KOPT-K1 (cell line): ENCODE results near the gene TFAP2E.
A peak's percentile ranks its signal among the peaks of the same experiment; 100 is the strongest.

Experiments
- H3K27ac ChIP-seq: fragments of 200-600 bp; sonication (generic); 2 replicates; pipeline ENCODE4 v1.5.1; 2016; ENCODE audit warnings: antibody characterized with exemption, mild to moderate bottlenecking, low read depth, low read length; ENCODE audit not compliant: poor library complexity, severe bottlenecking
- H3K36me3 ChIP-seq: fragments of 200-600 bp; sonication (generic); 2 replicates; pipeline ENCODE4 v1.5.1; 2017; ENCODE audit warnings: antibody characterized with exemption, mild to moderate bottlenecking, low read length, moderate library complexity; ENCODE audit not compliant: insufficient read depth
- H3K9me3 ChIP-seq: fragments of 200-600 bp; sonication (generic); 2 replicates; pipeline ENCODE4 v1.5.1; 2017; ENCODE audit warnings: antibody characterized with exemption, low read length, mild to moderate bottlenecking; ENCODE audit not compliant: insufficient read depth, poor library complexity, severe bottlenecking

TFAP2E gene

DNA sequence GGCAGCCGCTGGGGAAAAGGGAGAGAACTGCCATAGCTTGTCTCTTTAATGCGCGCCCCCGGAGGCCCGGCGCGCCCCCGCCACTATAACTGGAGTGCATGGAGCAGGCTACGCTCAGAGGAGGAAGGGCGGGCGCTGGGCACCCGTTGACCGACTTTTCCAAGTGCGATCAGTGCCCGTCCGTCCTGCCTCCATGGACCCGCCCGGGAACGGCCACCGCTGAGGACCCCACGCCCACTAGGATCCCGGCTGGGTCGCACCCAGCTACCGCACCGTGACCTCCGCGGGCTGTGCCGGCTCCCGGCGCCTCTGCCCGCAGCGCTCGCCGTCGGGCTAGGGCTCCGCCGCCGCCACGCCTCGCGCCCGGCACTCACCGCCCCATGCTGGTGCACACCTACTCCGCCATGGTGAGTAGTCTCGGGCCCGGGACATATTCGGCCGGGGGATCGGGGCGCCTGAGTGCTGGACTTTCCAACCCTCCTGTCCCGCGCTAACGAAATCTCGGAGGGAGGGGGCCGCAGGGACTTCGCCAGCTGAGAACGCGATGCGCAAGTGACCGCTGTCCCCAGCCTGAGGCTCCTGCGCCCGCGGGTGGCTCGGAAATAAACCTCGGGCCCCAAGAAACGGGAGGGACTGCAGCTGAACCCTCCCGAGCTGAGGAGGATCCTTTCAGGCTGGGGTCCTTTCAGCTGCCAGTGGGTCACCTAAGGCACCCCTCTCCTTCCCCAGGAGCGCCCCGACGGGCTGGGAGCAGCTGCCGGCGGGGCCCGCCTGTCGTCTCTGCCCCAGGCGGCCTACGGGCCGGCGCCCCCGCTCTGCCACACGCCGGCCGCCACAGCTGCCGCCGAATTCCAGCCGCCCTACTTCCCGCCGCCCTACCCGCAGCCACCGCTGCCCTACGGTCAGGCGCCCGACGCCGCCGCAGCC, at the start of gene TFAP2E:
Gene TFAP2E, plus strand, starts transcription at position 117 of the 927 bp plus-strand sequence. Its CDS starts 264 bp downstream, at position 381.
- Histone ChIP-seq H3K27ac (no peak within 1 kb of the TSS), H3K36me3 (no peaks in the 10 kb centered on the region), H3K9me3 (no peaks in the 10 kb centered on the region)

- peaks cover 16% of the 10 kb centered on the region for H3K9me3 ChIP-seq
- H3K27ac ChIP-seq = no peak overlapping the region
- H3K36me3 ChIP-seq = peaks cover 4% of the 10 kb centered on the region; the same call in 1 of the 2 replicates
Observed at GRCh38 chr1:35524106-35524505, 49.0 kb upstream of the TFAP2E start.

DNA sequence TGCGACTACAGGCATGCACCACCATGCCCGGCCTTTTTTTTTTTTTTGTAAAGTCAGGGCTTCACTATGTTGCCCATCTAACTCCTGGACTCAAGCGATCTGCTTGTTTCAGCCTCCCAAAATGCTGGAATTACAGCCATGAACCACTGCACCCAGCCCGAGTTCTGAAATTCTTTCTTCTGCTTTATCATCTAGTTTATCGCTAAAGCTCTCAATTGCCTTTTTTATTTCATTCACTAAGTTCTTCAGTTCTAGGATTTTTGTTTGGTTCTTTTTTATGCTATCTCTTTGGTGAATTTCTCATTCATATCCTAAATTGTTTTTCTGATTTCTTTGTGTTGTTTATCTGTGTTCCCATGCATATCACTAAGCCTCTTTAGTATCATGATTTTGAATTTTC, 42.9 kb upstream of the TFAP2E start:
- Histone ChIP-seq H3K36me3 (peaks cover 46% of the 10 kb centered on the region), H3K9me3 (peaks cover 42% of the 10 kb centered on the region)

DNA sequence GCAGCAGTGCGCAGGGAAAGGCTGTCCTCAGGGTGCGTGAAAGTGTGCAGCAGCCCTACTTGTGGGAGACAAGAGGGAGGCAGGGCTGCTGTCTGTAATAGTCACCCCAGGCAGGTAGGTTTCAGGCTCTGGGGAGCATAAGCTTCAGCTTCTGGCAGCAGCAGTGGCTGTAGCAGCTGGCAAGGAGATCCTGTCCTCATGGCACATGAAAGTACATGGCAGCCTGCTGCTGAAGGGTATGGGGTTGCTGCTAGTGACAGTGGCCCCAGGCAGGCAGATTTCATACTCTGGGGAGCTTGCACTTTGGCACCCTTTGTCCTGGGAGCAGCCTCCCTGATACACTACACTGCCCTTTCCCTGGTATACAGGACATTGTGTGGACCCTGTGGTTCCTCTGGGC, 42.2 kb upstream of the TFAP2E start:
- Histone ChIP-seq H3K36me3 (peaks cover 46% of the 10 kb centered on the region), H3K9me3 (peaks cover 42% of the 10 kb centered on the region), H3K27ac (no peak overlapping the region)

More for the DNA sequence above, 42.9 kb upstream of the TFAP2E start:
- H3K27ac ChIP-seq = no peak overlapping the region

DNA sequence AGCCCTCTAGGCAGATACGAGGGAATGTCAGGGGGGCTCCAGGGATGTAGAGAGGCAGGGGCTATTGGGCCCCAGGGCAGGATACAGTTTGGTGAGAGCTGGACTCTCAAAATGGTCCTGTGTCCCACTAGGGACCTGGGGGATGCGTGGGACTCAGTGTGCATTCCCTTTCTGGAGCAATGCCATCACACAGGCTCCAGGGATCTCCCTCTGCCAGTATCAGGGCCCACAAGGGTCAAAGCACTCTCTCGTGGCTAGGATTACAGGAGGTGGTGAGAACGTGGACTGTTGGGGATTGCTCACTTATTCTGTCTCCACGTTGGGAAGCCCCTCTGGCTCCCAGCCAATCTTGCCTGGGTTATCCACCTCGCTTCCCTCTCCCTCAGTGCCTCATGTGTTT, 41.7 kb upstream of the TFAP2E start:
- no peak overlapping the region for H3K27ac ChIP-seq
- H3K36me3 ChIP-seq = peaks cover 46% of the 10 kb centered on the region
- H3K9me3 ChIP-seq = peaks cover 42% of the 10 kb centered on the region

DNA sequence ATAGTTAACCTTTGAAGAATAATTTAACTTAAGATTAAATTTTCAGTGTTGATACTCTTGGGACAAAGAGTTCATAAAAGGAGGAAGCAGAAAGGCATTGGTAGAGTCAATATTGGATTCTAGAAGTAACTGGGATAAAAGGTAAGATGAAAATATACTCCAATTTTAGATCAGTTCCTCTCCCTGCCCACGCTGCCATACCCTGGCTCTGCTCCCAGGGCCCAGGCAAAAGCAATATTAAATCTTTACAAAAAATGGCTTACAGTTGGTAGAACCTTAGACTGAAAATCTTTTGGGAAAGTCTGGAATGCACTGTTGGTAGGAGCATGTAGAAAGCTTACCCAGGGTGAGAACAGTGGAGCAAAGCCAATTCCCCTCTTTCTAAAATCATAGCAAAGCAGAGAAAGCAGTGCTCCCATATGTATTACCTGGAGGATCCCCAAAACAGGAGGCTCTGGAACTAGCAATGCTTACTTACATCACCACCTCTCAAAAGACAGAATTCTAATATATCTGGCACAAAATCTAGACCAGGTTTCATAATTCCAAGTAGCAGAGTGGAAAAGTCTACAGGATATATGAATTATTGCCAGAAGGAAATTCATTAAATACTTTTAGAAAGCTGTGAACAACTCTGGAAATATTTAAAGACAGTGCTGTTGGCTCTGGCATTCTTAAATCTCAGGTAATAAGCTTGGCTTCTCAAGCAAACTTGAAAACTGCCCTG, 40.5 kb upstream of the TFAP2E start:
- H3K36me3 ChIP-seq = peaks cover 46% of the 10 kb centered on the region
- H3K9me3 ChIP-seq = peaks cover 36% of the 10 kb centered on the region
- no peak overlapping the region for H3K27ac ChIP-seq

- no peak overlapping the region for H3K27ac ChIP-seq
- H3K9me3 ChIP-seq = peaks cover 31% of the 10 kb centered on the region
- H3K36me3 ChIP-seq = peaks cover 46% of the 10 kb centered on the region
Observed at GRCh38 chr1:35533586-35533985, 39.5 kb upstream of the TFAP2E start.

GRCh38 chr1:35535243-35535642, 37.9 kb upstream of the TFAP2E start:
- Histone ChIP-seq H3K36me3 (peaks cover 31% of the 10 kb centered on the region), H3K27ac (no peak overlapping the region), H3K9me3 (peaks cover 14% of the 10 kb centered on the region)

DNA sequence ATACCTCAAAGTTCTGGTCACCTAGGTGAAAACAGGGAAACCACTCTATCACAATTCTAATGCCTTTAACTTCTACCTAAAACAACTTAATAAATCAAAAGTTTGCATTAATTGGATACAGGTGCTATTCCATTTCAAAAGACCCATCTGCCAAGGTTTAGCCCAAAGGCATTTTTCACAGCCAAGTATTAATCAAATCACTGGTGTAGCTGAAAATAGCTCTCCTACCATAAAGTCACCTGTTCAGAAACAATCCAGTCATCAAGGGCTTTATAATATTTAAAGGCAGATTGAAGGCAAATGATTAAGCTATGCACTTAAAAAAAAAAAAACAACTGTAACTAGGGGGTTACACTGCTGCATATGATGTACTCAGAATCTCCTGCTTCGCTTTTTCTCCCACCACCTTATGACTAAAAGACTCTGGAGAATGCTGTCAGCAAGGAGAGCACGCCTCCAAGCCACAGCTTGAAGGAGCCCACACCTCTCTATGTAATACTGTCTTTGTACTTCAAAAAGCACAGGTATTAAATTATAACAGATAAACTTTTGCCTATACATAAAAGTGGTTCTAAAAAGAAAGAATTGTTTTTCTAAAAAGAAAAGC, 36.5 kb upstream of the TFAP2E start:
- H3K27ac ChIP-seq = no peak overlapping the region
- peaks cover 23% of the 10 kb centered on the region for H3K36me3 ChIP-seq
- H3K9me3 ChIP-seq = peaks cover under 1% of the 10 kb centered on the region

DNA sequence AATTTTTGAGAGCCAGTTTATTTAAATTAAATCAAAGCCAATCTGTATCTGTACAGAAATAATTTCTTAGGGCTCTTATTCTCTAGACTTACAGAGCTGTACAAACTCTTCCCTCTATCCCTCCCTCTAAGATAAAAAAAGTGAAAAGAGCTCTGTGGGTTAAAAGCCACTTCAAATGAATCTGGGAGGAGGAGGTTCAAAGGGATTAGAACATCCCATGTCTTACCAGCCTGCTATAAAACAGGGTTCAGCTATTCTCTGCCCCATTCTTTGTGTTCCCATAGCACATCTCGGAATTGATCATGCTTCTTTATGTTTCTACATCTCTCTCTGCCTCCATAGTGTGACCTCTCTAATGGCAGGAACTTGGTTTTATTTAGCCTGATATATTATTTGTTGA, 35.3 kb upstream of the TFAP2E start:
- no peaks in the 10 kb centered on the region for H3K9me3 ChIP-seq
- peaks cover 21% of the 10 kb centered on the region for H3K36me3 ChIP-seq
- H3K27ac ChIP-seq = no peak overlapping the region

DNA sequence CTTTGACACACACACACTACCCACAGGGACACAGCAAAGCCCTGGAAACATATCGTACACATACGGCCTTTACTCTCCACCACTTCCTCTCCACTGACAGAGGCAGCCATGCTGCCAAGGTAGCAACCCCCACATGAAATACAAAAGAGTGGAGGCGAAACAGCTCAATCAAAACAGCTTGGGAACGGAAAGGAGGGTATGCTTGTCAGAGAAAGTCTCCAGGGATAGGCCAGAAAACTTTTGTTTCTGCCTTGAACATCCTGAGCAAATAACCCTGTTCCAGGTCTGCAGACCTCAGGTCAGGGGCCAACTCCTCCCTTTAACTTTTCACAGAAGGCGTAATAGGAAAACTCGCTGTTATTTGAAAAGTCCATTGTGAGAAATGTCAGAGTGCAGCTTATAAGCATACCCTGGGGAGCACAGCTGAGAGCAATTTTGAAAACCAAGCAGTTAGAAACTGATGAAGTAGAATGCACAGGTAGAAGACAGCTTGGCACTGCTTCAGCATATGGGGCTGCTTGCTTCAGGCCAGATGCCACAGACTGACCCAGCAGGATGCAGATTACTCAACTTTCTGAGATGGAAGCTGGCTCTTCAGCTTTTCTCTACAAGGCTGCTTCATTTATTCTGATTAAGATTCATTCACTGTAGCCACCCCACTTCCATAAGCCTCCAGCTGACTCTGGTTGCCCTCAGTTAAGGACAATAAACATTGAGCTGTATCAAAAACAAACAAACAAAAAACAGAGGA, 33.9 kb upstream of the TFAP2E start:
- Histone ChIP-seq H3K36me3 (peaks cover 21% of the 10 kb centered on the region), H3K27ac (peak overlapping the region; percentile 62), H3K9me3 (no peaks in the 10 kb centered on the region)

- Histone ChIP-seq H3K9me3 (no peaks in the 10 kb centered on the region), H3K36me3 (peaks cover 26% of the 10 kb centered on the region), H3K27ac (peak overlapping the region; percentile 62)
Observed at GRCh38 chr1:35539824-35540261, 33.3 kb upstream of the TFAP2E start.

DNA sequence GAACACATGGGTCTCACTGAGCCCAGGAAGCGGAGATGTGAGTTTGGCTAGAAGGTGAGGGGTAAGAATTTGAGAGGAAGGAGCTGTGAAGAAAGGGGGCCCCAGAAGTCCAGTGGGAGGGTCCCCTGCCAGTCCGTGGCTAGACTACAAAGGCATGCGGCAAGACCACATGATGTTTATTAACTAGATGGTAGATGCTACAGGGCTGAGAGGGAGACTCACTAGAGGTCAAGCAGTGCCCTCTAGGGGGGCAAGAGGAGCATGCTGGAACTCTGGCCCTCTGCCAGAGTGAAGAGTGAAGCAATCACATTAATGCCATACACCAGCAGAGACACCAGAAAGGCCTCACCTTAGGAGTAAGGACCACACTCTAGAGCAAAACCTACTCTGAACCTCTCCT, 28.1 kb upstream of the TFAP2E start:
- Histone ChIP-seq H3K36me3 (peaks cover 66% of the 10 kb centered on the region), H3K27ac (no peak overlapping the region), H3K9me3 (no peaks in the 10 kb centered on the region)

GRCh38 chr1:35546614-35547013, 26.5 kb upstream of the TFAP2E start:
- H3K9me3 ChIP-seq = no peaks in the 10 kb centered on the region
- peaks cover 76% of the 10 kb centered on the region for H3K36me3 ChIP-seq
- H3K27ac ChIP-seq = no peak overlapping the region
